Glutamatergic neuron (in vitro differentiated cells): ENCODE results near the gene CYP39A1. TPM values are rescaled to one million over a fixed set of nuclear protein-coding genes. Genes with fewer than 3 reads are reported as not detected.

Source experiments
- DNase-seq: peaks from one replicate; pipeline ENCODE4 v3.0.0; 2022
- H3K27ac Mint-ChIP-seq: one replicate; pipeline ENCODE4 v1.8.0; 2020; ENCODE audit warnings: mild to moderate bottlenecking, mixed read lengths, inconsistent platforms; ENCODE audit not compliant: unreplicated experiment
- H3K27me3 Mint-ChIP-seq: one replicate; pipeline ENCODE4 v1.8.0; 2020; ENCODE audit warnings: mild to moderate bottlenecking, moderate library complexity, mixed read lengths, inconsistent platforms; ENCODE audit not compliant: unreplicated experiment
- H3K36me3 Mint-ChIP-seq: one replicate; pipeline ENCODE4 v1.8.0; 2020; ENCODE audit warnings: mild to moderate bottlenecking, mixed read lengths, inconsistent platforms; ENCODE audit not compliant: unreplicated experiment
- H3K4me1 Mint-ChIP-seq: one replicate; pipeline ENCODE4 v1.8.0; 2020; ENCODE audit warnings: mild to moderate bottlenecking, low read depth, mixed read lengths, inconsistent platforms; ENCODE audit not compliant: unreplicated experiment
- H3K4me3 Mint-ChIP-seq: one replicate; pipeline ENCODE4 v1.8.0; 2020; ENCODE audit warnings: mild to moderate bottlenecking, mixed read lengths, inconsistent platforms; ENCODE audit not compliant: unreplicated experiment
- H3K9me3 Mint-ChIP-seq: one replicate; pipeline ENCODE4 v1.8.0; 2020; ENCODE audit warnings: mild to moderate bottlenecking, moderate library complexity, mixed read lengths, inconsistent platforms; ENCODE audit not compliant: unreplicated experiment
- CTCF ChIP-seq: fragments of 200-600 bp; sonication (generic); IDR thresholded peaks from one replicate; pipeline ENCODE4 v1.5.0; 2021; ENCODE audit not compliant: partially characterized antibody, unreplicated experiment
- total RNA-seq: library from RNA; stranded (reverse); fragmentation: NEBNext Ultra II Directional; extraction: Animal tissue kit (Norgen Biotek cat#: 25700); gene quantifications from one replicate; pipeline ENCODE4 v1.2.1, GENCODE V29; 2021; ENCODE audit not compliant: unreplicated experiment

Gene CYP39A1
- total RNA-seq, 1 donor from 2014 or later, result 0.17 TPM

- H3K27me3 Mint-ChIP-seq, result no peaks in the 10 kb centered on the region
- no peak for TF ChIP-seq CTCF
- H3K4me1 Mint-ChIP-seq, result no peaks in the 10 kb centered on the region
- no peaks in the 10 kb centered on the region for H3K9me3 Mint-ChIP-seq
- no peaks in the 10 kb centered on the region for H3K36me3 Mint-ChIP-seq
- no peak for DNase-seq
- no peak overlapping the region for H3K27ac Mint-ChIP-seq
- no peak overlapping the region for H3K4me3 Mint-ChIP-seq
These were observed 36.3 kb upstream of the CYP39A1 start for GRCh38 chr6:46688966-46689335.

GRCh38 chr6:46688117-46688965 lies 35.7 kb upstream of the CYP39A1 start:
- H3K27me3 Mint-ChIP-seq, result no peaks in the 10 kb centered on the region
- H3K9me3 Mint-ChIP-seq, result no peaks in the 10 kb centered on the region
- no peaks in the 10 kb centered on the region for H3K36me3 Mint-ChIP-seq
- H3K27ac Mint-ChIP-seq, result no peak overlapping the region
- H3K4me1 Mint-ChIP-seq, result no peaks in the 10 kb centered on the region
- no peak overlapping the region for H3K4me3 Mint-ChIP-seq
- DNase-seq, result no peak
- TF ChIP-seq CTCF, result no peak

GRCh38 chr6:46687619-46688097 lies 35.0 kb upstream of the CYP39A1 start, which contains the start of gene TDRD6:
TDRD6 (plus strand) TSS chr6:46687885; CDS start chr6:46688129, 244 bp downstream.
- Mint-ChIP-seq H3K4me3 (no peak within 1 kb of the TSS), H3K36me3 (no peaks in the 10 kb centered on the region), H3K27me3 (no peaks in the 10 kb centered on the region), H3K27ac (no peak within 1 kb of the TSS), H3K4me1 (no peaks in the 10 kb centered on the region), H3K9me3 (no peaks in the 10 kb centered on the region)
- DNase-seq, result no peak
- TF ChIP-seq CTCF, result no peak

- no peaks in the 10 kb centered on the region for H3K9me3 Mint-ChIP-seq
- no peaks in the 10 kb centered on the region for H3K27me3 Mint-ChIP-seq
- H3K27ac Mint-ChIP-seq, result no peak overlapping the region
- no peak for DNase-seq
- H3K4me3 Mint-ChIP-seq, result no peak overlapping the region
- TF ChIP-seq CTCF, result no peak
- H3K36me3 Mint-ChIP-seq, result no peaks in the 10 kb centered on the region
- H3K4me1 Mint-ChIP-seq, result no peaks in the 10 kb centered on the region
These were observed 32.2 kb upstream of the CYP39A1 start for GRCh38 chr6:46684771-46685170.

GRCh38 chr6:46677314-46677654 lies 24.7 kb upstream of the CYP39A1 start:
- peak; percentile 39 for TF ChIP-seq CTCF
- Mint-ChIP-seq H3K4me1 (no peaks in the 10 kb centered on the region), H3K4me3 (no peak overlapping the region), H3K27ac (no peak overlapping the region), H3K9me3 (no peaks in the 10 kb centered on the region), H3K27me3 (no peaks in the 10 kb centered on the region), H3K36me3 (no peaks in the 10 kb centered on the region)
- DNase-seq, result no peak
